PFSK-1 (cell line): ENCODE results near the gene KIRREL3.

Experiments used
- POLR2AphosphoS5 ChIP-seq: IDR thresholded peaks from 2 replicates; pipeline ENCODE4 v1.6.1; 2012; ENCODE audit warnings: low read depth, mild to moderate bottlenecking, control low read depth, low read length, moderate library complexity
- REST ChIP-seq, 2 experiments: IDR thresholded peaks; 2 replicates each; pipeline versions ENCODE4 v1.6.1 to v1.8.0; 2011 to 2012; ENCODE audit warnings: low read depth in 2 of 2, low read length in 2 of 2, control low read depth in 1 of 2, inconsistent platforms in 1 of 2, mild to moderate bottlenecking in 1 of 2, moderate library complexity in 1 of 2; ENCODE audit not compliant: insufficient read depth in 1 of 2
- TAF1 ChIP-seq: IDR thresholded peaks from 2 replicates; pipeline ENCODE4 v1.6.1; 2012; ENCODE audit warnings: low read length, control low read depth, borderline replicate concordance; ENCODE audit not compliant: insufficient read depth

GRCh38 chr11:126530416-126530815 lies 470.2 kb downstream of the KIRREL3 start:
- no peak for TF ChIP-seq REST (IDR thresholded peaks at IDR 0.05; ENCODE audit: insufficient read depth in 1 of 2, low read depth in 2 of 2, low read length in 2 of 2)
- no peak for TF ChIP-seq POLR2AphosphoS5
- TF ChIP-seq TAF1 = no peak
